ENCODE data around the gene TNS1.

The TNS1 gene

GRCh38 chr2:217933617-217933993 lies 69.2 kb downstream of the TNS1 start:
- Mint-ChIP-seq H3K9me3 (no peaks in the 10 kb centered on the region), H3K4me3 (no peak overlapping the region), H3K27me3 (ENCODE audit: low read depth) (peaks cover 10% of the 10 kb centered on the region), H3K27ac (no peak overlapping the region), H3K4me1 (ENCODE audit: low read depth) (peaks cover 9% of the 10 kb centered on the region), H3K36me3 (ENCODE audit: low read depth) (no peaks in the 10 kb centered on the region)
- no peak for DNase-seq (ENCODE audit: low spot score)

- no peaks in the 10 kb centered on the region for H3K36me3 Mint-ChIP-seq (ENCODE audit: low read depth)
- no peak for DNase-seq (ENCODE audit: low spot score)
- peaks cover 9% of the 10 kb centered on the region for H3K4me1 Mint-ChIP-seq (ENCODE audit: low read depth)
- no peaks in the 10 kb centered on the region for H3K9me3 Mint-ChIP-seq
- H3K27me3 Mint-ChIP-seq (ENCODE audit: low read depth) = peaks cover 10% of the 10 kb centered on the region
- no peak overlapping the region for H3K4me3 Mint-ChIP-seq
- no peak overlapping the region for H3K27ac Mint-ChIP-seq
These were observed 69.8 kb downstream of the TNS1 start for GRCh38 chr2:217932803-217933616.

GRCh38 chr2:217931846-217932560 lies 70.8 kb downstream of the TNS1 start:
- Mint-ChIP-seq H3K36me3 (ENCODE audit: low read depth) (no peaks in the 10 kb centered on the region), H3K4me3 (no peak overlapping the region), H3K9me3 (no peaks in the 10 kb centered on the region), H3K27me3 (ENCODE audit: low read depth) (peaks cover 10% of the 10 kb centered on the region), H3K4me1 (ENCODE audit: low read depth) (peaks cover 9% of the 10 kb centered on the region), H3K27ac (no peak overlapping the region)
- DNase-seq (ENCODE audit: low spot score) = no peak

GRCh38 chr2:217930761-217931563 lies 71.8 kb downstream of the TNS1 start:
- H3K4me3 Mint-ChIP-seq = no peak overlapping the region
- no peak overlapping the region for H3K27ac Mint-ChIP-seq
- H3K36me3 Mint-ChIP-seq (ENCODE audit: low read depth) = no peaks in the 10 kb centered on the region
- peaks cover 10% of the 10 kb centered on the region for H3K27me3 Mint-ChIP-seq (ENCODE audit: low read depth)
- H3K9me3 Mint-ChIP-seq = no peaks in the 10 kb centered on the region
- peaks cover 9% of the 10 kb centered on the region for H3K4me1 Mint-ChIP-seq (ENCODE audit: low read depth)
- DNase-seq (ENCODE audit: low spot score) = no peak

- H3K36me3 Mint-ChIP-seq (ENCODE audit: low read depth) = no peaks in the 10 kb centered on the region
- H3K4me3 Mint-ChIP-seq = no peak overlapping the region
- H3K4me1 Mint-ChIP-seq (ENCODE audit: low read depth) = peaks cover 9% of the 10 kb centered on the region
- H3K9me3 Mint-ChIP-seq = no peaks in the 10 kb centered on the region
- no peak for DNase-seq (ENCODE audit: low spot score)
- no peak overlapping the region for H3K27ac Mint-ChIP-seq
- peaks cover 10% of the 10 kb centered on the region for H3K27me3 Mint-ChIP-seq (ENCODE audit: low read depth)
These were observed 72.8 kb downstream of the TNS1 start for GRCh38 chr2:217929757-217930707.

GRCh38 chr2:217929272-217929671 lies 73.5 kb downstream of the TNS1 start:
- Mint-ChIP-seq H3K27ac (no peak overlapping the region), H3K9me3 (no peaks in the 10 kb centered on the region), H3K4me1 (ENCODE audit: low read depth) (peaks cover 9% of the 10 kb centered on the region), H3K27me3 (ENCODE audit: low read depth) (peaks cover 8% of the 10 kb centered on the region), H3K4me3 (no peak overlapping the region), H3K36me3 (ENCODE audit: low read depth) (no peaks in the 10 kb centered on the region)
- no peak for DNase-seq (ENCODE audit: low spot score)

- peaks cover 6% of the 10 kb centered on the region for H3K27me3 Mint-ChIP-seq (ENCODE audit: low read depth)
- H3K4me1 Mint-ChIP-seq (ENCODE audit: low read depth) = peaks cover 9% of the 10 kb centered on the region
These were observed 74.2 kb downstream of the TNS1 start for GRCh38 chr2:217928324-217929181.

GRCh38 chr2:217927601-217928323 lies 75.0 kb downstream of the TNS1 start:
- H3K9me3 Mint-ChIP-seq = no peaks in the 10 kb centered on the region
- H3K4me3 Mint-ChIP-seq = no peak overlapping the region
- no peak overlapping the region for H3K27ac Mint-ChIP-seq
- no peak for DNase-seq (ENCODE audit: low spot score)
- H3K27me3 Mint-ChIP-seq (ENCODE audit: low read depth) = peaks cover 5% of the 10 kb centered on the region
- H3K4me1 Mint-ChIP-seq (ENCODE audit: low read depth) = peaks cover 9% of the 10 kb centered on the region
- no peaks in the 10 kb centered on the region for H3K36me3 Mint-ChIP-seq (ENCODE audit: low read depth)

More at GRCh38 chr2:217928324-217929181, 74.2 kb downstream of the TNS1 start:
- no peak for DNase-seq (ENCODE audit: low spot score)
- no peaks in the 10 kb centered on the region for H3K36me3 Mint-ChIP-seq (ENCODE audit: low read depth)
- H3K4me3 Mint-ChIP-seq = no peak overlapping the region
- no peak overlapping the region for H3K27ac Mint-ChIP-seq
- H3K9me3 Mint-ChIP-seq = no peaks in the 10 kb centered on the region

GRCh38 chr2:217926801-217927200 lies 76.0 kb downstream of the TNS1 start:
- Mint-ChIP-seq H3K4me1 (ENCODE audit: low read depth) (peaks cover 9% of the 10 kb centered on the region), H3K4me3 (no peak overlapping the region), H3K27ac (no peak overlapping the region), H3K36me3 (ENCODE audit: low read depth) (no peaks in the 10 kb centered on the region), H3K9me3 (no peaks in the 10 kb centered on the region), H3K27me3 (ENCODE audit: low read depth) (peaks cover 5% of the 10 kb centered on the region)
- no peak for DNase-seq (ENCODE audit: low spot score)

GRCh38 chr2:217924346-217924901 lies 78.4 kb downstream of the TNS1 start:
- no peak for DNase-seq (ENCODE audit: low spot score)
- Mint-ChIP-seq H3K4me3 (no peak overlapping the region), H3K27ac (no peak overlapping the region), H3K27me3 (ENCODE audit: low read depth) (no peaks in the 10 kb centered on the region), H3K4me1 (ENCODE audit: low read depth) (no peaks in the 10 kb centered on the region), H3K9me3 (no peaks in the 10 kb centered on the region), H3K36me3 (ENCODE audit: low read depth) (no peaks in the 10 kb centered on the region)

- Mint-ChIP-seq H3K4me3 (no peak overlapping the region), H3K27me3 (ENCODE audit: low read depth) (no peaks in the 10 kb centered on the region), H3K36me3 (ENCODE audit: low read depth) (no peaks in the 10 kb centered on the region), H3K27ac (no peak overlapping the region), H3K9me3 (no peaks in the 10 kb centered on the region), H3K4me1 (ENCODE audit: low read depth) (no peaks in the 10 kb centered on the region)
- DNase-seq (ENCODE audit: low spot score) = no peak
These were observed 79.6 kb downstream of the TNS1 start for GRCh38 chr2:217923007-217923686.
